NCI-H2029 treated with DMSO at 0.1 percent for 48 hours (cell line): ENCODE results near the gene PPFIA1.
"Not testable (repeated sequence)": the region's sequence is repeated elsewhere in the genome, so short reads cannot be mapped to it uniquely, and the experiment has no call there.

ENCODE experiments used
- DNase-seq: peaks from one replicate; lab custom pipeline; 2025; lab: John Stamatoyannopoulos, UW

PPFIA1 gene

GRCh38 chr11:70251659-70252321 lies 18.7 kb upstream of the PPFIA1 start:
- DNase-seq: no peak

DNA sequence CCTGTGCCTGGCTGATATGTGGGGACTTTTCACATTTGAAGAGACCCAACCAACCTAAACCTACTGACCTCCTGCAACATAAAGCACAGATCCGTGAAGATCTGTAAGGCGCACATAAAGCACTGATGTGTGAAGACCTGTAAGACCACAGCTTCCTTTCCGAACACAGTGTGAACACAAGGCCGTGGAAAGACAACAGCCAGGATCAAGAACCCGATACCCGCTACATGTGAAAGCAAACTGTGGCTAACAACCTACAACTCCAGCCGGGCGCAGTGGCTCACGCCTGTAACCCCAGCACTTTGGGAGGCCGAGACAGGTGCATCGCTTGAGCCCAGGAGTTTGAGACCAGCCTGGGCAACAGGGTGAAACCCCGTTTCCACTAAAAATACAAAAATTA lies 17.6 kb upstream of the PPFIA1 start:
- no peak for DNase-seq

- DNase-seq: no peak
Measured at GRCh38 chr11:70255477-70256116, 14.9 kb upstream of the PPFIA1 start.

DNA sequence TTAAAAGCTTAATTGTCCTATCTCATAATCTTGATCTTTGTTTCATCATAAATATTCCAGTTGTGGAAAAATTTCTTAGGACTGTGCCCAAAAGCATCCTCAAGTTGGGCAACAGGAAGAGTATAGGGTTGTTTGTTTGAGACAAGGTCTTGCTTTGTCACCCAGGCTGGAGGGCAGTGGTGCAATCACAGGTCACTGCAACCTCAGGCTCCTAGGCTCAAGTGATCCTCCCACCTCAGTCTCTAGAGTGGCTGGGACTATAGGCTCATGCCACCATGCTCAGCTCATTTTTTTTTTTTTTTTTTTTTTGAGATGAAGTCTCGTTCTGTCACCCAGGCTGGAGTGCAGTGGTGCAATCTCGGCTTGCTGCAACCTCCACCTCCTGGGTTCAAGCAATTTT lies 11.4 kb upstream of the PPFIA1 start:
- not testable (repeated sequence) for DNase-seq

GRCh38 chr11:70262951-70263350 lies 7.5 kb upstream of the PPFIA1 start:
- DNase-seq: no peak

DNA sequence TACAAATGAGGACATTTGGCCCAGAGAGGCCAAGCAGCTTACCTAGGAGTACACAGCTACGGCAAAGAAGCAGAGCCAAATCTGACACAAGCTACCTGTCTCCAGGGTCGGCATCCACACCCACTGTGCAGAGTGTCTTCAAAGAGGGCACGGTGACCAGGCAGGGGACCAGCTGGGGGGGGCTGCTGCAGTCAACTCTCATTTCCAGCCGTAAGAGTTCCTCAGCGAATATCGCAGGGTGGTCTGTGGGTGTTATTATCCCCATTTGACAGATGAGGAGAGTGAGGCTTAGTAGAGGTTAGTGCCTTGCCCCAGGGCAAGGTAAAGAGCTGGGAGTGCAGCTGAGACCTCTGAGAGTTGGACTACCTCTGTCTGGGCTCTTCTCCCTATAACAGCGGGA lies 7.1 kb upstream of the PPFIA1 start:
- no peak for DNase-seq

- no peak for DNase-seq
Measured at GRCh38 chr11:70265341-70265740, 5.1 kb upstream of the PPFIA1 start.

GRCh38 chr11:70267405-70267950 lies 3.0 kb upstream of the PPFIA1 start:
- DNase-seq: no peak

GRCh38 chr11:70268526-70268925 lies 2.0 kb upstream of the PPFIA1 start:
- DNase-seq: no peak

- no peak for DNase-seq
Measured at GRCh38 chr11:70270877-70271648, 573 bp downstream of the PPFIA1 start.

- no peak for DNase-seq
Measured at GRCh38 chr11:70271649-70271953, 1.1 kb downstream of the PPFIA1 start.

- no peak for DNase-seq
Measured at GRCh38 chr11:70272009-70272408, 1.5 kb downstream of the PPFIA1 start.

DNA sequence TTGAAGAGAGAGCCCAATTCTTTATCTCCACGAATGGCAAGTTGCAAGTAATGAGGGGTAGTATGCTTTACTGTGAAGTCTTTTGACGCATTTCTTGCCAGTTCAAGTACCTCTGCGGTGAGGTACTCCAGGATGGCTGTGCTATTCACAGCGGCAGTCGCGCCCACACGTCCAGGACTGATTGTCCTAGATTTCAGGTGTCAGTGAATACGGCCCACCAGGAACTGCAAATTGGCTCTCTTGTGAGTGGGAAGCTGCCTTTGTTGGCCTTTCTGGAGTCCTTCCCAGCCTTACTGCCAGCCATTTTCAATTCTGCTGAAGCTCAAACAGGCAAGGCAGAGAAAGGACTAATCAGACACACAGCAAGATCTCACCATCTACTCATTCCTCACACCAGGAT lies 8.5 kb downstream of the PPFIA1 start:
- no peak for DNase-seq

DNA sequence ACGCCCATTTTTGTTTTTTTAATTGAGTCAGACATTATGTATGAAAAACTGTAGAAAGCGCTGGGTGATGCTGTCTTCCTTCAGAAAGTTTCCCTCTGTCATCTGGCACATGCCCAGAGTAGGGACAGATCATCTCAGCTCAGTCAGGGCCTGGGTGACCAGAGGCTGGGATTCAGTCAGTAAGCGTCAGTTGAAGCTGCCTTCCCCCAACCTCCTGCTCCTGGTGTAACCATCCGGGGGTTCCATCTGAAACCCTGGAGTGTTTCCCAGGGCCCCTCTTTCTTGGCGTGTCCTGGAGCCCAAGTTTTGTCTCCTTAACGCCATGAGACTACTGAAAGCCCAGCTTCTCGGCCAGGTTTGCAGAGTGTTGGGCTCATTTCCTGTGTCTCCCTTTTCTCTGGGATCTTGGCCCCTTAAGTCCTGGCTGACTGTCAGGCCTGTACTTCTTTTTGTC lies 10.7 kb downstream of the PPFIA1 start:
- no peak for DNase-seq

DNA sequence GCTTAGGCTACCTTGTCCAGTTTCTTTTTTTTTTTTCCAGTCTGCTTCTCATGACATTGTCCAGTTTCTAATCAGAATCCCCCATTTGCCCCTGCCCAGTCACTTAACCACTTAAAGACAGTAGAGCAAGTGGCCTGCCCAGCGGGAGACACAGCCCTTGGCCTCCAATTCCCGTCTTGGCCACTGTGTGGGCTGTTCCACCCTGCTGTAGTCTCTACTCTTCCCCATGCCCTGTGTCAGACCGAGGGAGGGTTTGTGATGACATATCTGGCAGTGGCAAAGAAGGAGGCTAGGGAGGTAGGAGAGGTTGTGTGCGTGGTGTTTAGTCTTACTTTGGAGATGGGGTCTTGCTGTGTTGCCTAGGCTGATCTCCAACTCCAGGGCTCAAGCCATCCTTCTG lies 11.5 kb downstream of the PPFIA1 start:
- no peak for DNase-seq

DNA sequence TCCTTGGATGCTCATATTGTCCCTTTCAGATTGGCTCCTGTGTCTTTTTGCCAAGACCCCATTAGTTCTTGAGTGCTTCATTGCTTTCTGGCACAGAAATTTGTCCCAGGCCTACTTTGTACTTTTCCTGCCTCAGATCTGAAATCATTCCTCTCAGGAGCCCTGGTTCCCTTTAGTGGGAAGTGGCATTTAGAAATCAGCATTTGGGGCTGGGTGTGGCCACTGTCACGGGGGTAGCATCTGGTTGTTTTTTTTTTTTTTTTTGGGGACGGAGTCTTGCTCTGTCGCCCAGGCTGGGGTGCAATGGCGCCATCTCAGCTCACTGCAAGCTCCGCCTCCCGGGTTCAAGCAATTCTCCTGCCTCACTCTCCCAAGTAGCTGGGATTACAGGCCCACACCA lies 18.2 kb downstream of the PPFIA1 start:
- DNase-seq: no peak

DNA sequence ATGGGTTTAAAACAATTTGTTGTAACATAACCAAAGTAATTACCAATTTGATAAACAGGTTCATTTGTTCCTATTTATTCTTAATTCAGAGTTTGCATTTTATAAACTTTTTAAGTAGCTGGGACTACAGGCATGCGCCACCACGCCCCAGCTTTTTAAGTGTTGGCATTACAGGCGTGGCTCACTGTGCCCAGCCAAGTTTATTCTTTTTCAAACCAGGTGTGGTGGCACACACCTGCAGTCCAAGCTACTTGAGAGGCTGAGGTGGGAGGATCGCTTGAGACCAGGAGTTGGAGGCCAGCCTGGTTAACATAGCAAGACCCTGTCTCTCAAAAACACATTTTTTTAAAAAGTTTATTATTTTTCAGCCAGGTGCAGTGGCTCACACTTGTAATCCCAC lies 19.1 kb downstream of the PPFIA1 start:
- no peak for DNase-seq

- no peak for DNase-seq
Measured at GRCh38 chr11:70290361-70291065, 20.0 kb downstream of the PPFIA1 start.

- no peak for DNase-seq
Measured at GRCh38 chr11:70292166-70292565, 21.7 kb downstream of the PPFIA1 start.

DNA sequence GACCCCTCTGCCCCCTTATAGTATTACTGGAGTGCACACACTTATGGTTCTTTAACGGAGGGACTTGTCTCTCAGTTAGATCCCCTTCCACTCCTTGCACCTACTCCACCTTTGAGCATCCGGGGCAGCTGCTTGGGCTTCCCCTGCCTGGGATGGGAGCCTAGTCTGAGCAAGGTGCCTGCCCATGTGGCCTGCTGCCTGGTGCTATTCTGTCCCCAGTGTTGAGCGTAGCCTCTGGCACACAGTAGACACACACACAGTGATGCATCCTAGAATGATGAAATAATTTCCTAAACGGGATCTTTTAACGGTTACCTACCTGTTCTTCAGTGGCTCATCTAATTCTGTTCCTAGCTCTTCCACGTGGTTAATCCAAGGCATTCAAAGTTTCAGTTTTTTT lies 22.4 kb downstream of the PPFIA1 start:
- no peak for DNase-seq

DNA sequence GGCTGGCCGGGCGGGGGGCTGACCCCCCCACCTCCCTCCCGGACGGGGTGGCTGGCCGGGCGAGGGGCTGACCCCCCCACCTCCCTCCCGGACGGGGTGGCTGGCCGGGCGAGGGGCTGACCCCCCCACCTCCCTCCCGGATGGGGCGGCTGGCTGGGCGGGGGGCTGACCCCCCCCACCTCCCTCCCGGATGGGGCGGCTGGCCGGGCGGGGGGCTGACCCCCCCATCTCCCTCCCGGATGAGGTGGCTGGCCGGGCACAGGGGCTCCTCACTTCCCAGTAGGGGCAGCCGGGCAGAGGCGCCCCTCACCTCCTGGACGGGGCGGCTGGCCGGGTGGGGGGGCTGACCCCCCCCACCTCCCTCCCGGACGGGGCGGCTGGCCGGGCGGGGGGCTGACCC lies 24.7 kb downstream of the PPFIA1 start:
- DNase-seq: not testable (repeated sequence)

- DNase-seq: no peak
Measured at GRCh38 chr11:70296681-70297080, 26.2 kb downstream of the PPFIA1 start.
